Liver (tissue), 9 donors: ENCODE measurements around the gene CARD19. TPM values are rescaled to one million over a fixed set of nuclear protein-coding genes. Genes with fewer than 3 reads are reported as not detected.

Source experiments
- DNase-seq: peaks from one replicate; pipeline ENCODE4 v3.0.0-alpha.2; 2017; ENCODE audit warnings: low spot score
- H3K27ac ChIP-seq, 2 donors: one replicate each; pipeline ENCODE4 v1.7.0; 2013; ENCODE audit warnings: inconsistent platforms in 2 of 2, low read length in 2 of 2, control low read depth in 1 of 2, low read depth in 1 of 2, mild to moderate bottlenecking in 1 of 2
- H3K27me3 ChIP-seq, 4 donors: one replicate each; pipeline versions ENCODE4 v1.6.1 to v1.7.0; 2013; ENCODE audit warnings: low read length in 3 of 4, inconsistent platforms in 1 of 4, mild to moderate bottlenecking in 1 of 4, moderate library complexity in 1 of 4; ENCODE audit not compliant: control insufficient read depth in 4 of 4, insufficient read depth in 4 of 4
- H3K36me3 ChIP-seq, 4 donors: one replicate each; pipeline versions ENCODE4 v1.6.1 to v1.7.0; 2013; ENCODE audit warnings: low read length in 3 of 4, mild to moderate bottlenecking in 3 of 4, low read depth in 1 of 4, moderate library complexity in 1 of 4; ENCODE audit not compliant: control insufficient read depth in 4 of 4, insufficient read depth in 3 of 4
- H3K4me1 ChIP-seq, 4 donors: one replicate each; pipeline versions ENCODE4 v1.6.1 to v1.7.0; 2013; ENCODE audit warnings: low read length in 3 of 4, mild to moderate bottlenecking in 3 of 4, moderate library complexity in 1 of 4; ENCODE audit not compliant: control insufficient read depth in 4 of 4, insufficient read depth in 4 of 4
- H3K4me3 ChIP-seq, 3 donors: one replicate each; pipeline versions ENCODE4 v1.6.1 to v1.7.0; 2013; ENCODE audit warnings: low read length in 3 of 3, control low read depth in 1 of 3, low read depth in 1 of 3, mild to moderate bottlenecking in 1 of 3
- H3K9ac ChIP-seq, 2 donors: one replicate each; pipeline ENCODE4 v1.7.0; 2013; ENCODE audit warnings: low read length in 2 of 2, mild to moderate bottlenecking in 2 of 2, moderate library complexity in 2 of 2, control low read depth in 1 of 2, low read depth in 1 of 2
- H3K9me3 ChIP-seq, 4 donors: one replicate each; pipeline versions ENCODE4 v1.6.1 to v1.7.0; 2013; ENCODE audit warnings: low read length in 3 of 4; ENCODE audit not compliant: control insufficient read depth in 4 of 4
- ATF3 ChIP-seq: IDR thresholded peaks from 2 replicates; pipeline ENCODE4 v1.6.1; 2016; ENCODE audit warnings: antibody characterized with exemption
- CTCF ChIP-seq: fragments of 150-350 bp; IDR thresholded peaks from 2 replicates; pipeline ENCODE4 v1.5.1; 2017; ENCODE audit warnings: improper control_type of control experiment, low read depth, low read length; ENCODE audit not compliant: missing input control
- FOXA1 ChIP-seq: IDR thresholded peaks from 2 replicates; pipeline ENCODE4 v1.6.1; 2016; ENCODE audit warnings: antibody characterized with exemption
- FOXA2 ChIP-seq: IDR thresholded peaks from 2 replicates; pipeline ENCODE4 v1.6.1; 2016; ENCODE audit warnings: antibody characterized with exemption
- GABPA ChIP-seq, 2 donors: IDR thresholded peaks in 1 of 2; conservative IDR thresholded peaks in 1 of 2; 2 replicates each; pipeline ENCODE4 v1.6.1; 2016; ENCODE audit warnings: antibody characterized with exemption in 2 of 2, mild to moderate bottlenecking in 1 of 2, moderate library complexity in 1 of 2
- HNF4A ChIP-seq, 2 donors: conservative IDR thresholded peaks; 2 replicates each; pipeline ENCODE4 v1.6.1; 2016; ENCODE audit warnings: antibody characterized with exemption in 2 of 2, mild to moderate bottlenecking in 2 of 2
- HNF4G ChIP-seq: IDR thresholded peaks from 2 replicates; pipeline ENCODE4 v1.6.1; 2016; ENCODE audit warnings: antibody characterized with exemption
- JUND ChIP-seq, 2 donors: IDR thresholded peaks; 2 replicates each; pipeline ENCODE4 v1.6.1; 2016; ENCODE audit warnings: antibody characterized with exemption in 2 of 2
- MAX ChIP-seq: IDR thresholded peaks from 2 replicates; pipeline ENCODE4 v1.6.1; 2016; ENCODE audit warnings: antibody characterized with exemption
- RAD21 ChIP-seq, 2 donors: IDR thresholded peaks; 2 replicates each; pipeline ENCODE4 v1.6.1; 2016; ENCODE audit warnings: antibody characterized with exemption in 2 of 2, mild to moderate bottlenecking in 2 of 2
- REST ChIP-seq: IDR thresholded peaks from 2 replicates; pipeline ENCODE4 v1.6.1; 2016; ENCODE audit warnings: antibody characterized with exemption, mild to moderate bottlenecking
- RXRA ChIP-seq, 2 donors: IDR thresholded peaks; 2 replicates each; pipeline ENCODE4 v1.6.1; 2017 to 2018; ENCODE audit warnings: antibody characterized with exemption in 2 of 2, mild to moderate bottlenecking in 1 of 2
- SP1 ChIP-seq: IDR thresholded peaks from 2 replicates; pipeline ENCODE4 v1.6.1; 2018; ENCODE audit warnings: antibody characterized with exemption, mild to moderate bottlenecking
- TAF1 ChIP-seq: conservative IDR thresholded peaks from 2 replicates; pipeline ENCODE4 v1.6.1; 2016; ENCODE audit warnings: antibody characterized with exemption, mild to moderate bottlenecking
- YY1 ChIP-seq: IDR thresholded peaks from 2 replicates; pipeline ENCODE4 v1.6.1; 2016; ENCODE audit warnings: antibody characterized with exemption, mild to moderate bottlenecking
- ZBTB33 ChIP-seq: IDR thresholded peaks from 2 replicates; pipeline ENCODE4 v1.6.1; 2016; ENCODE audit warnings: antibody characterized with exemption
- WGBS: extraction: QIAGEN DNeasy Blood & Tissue Kit; methylation state at CpG from one replicate; pipeline ENCODE4 v1.1.7; 2013; 5-methylcytosine and 5-hydroxymethylcytosine counted together
- polyA plus RNA-seq, 2 donors: library from polyadenylated mRNA; stranded (reverse) in 1 of 2; unstranded in 1 of 2; fragments of 200-250 nt in 1 of 2; fragments of >200 nt in 1 of 2; fragmentation: Nextera tagmentation in 1 of 2; extraction: Ambion mirVana in 1 of 2; gene quantifications; one replicate each; pipeline versions ENCODE4 v1.2.1 to v1.2.3, GENCODE V29; 2013 to 2015
- total RNA-seq, 2 donors: library from RNA; depleted of rRNA; stranded (reverse); fragments of >200 nt; gene quantifications; one replicate each; pipeline ENCODE4 v1.2.3, GENCODE V29; 2014
- donor health status: healthy.
- donor health status: healthy.
- donor health status: healthy.
- donor health status: healthy.
- donor health status: healthy.

CARD19 gene
- total and polyA plus RNA-seq, 4 donors: 13.0 to 18.2 (median 16.3) TPM

- TF ChIP-seq ATF3 (no peak), ZBTB33 (no peak), YY1 (no peak), RXRA (IDR thresholded peaks at IDR 0.05) (no peak), JUND (IDR thresholded peaks at IDR 0.05) (no peak), HNF4G (no peak), SP1 (no peak), GABPA (IDR thresholded peaks at IDR 0.05 in 1 of 2, conservative IDR thresholded peaks at IDR 0.05 in 1 of 2) (no peak), FOXA2 (no peak), HNF4A (conservative IDR thresholded peaks at IDR 0.05) (no peak)
- no peak for DNase-seq
- H3K4me1 ChIP-seq: peaks cover 3 to 10% (median 6%) of the 10 kb centered on the region in 4 donors
- peaks cover 0 to 5% (median 0%) of the 10 kb centered on the region in 4 donors for H3K36me3 ChIP-seq
- no peak overlapping the region for H3K27ac ChIP-seq
- H3K27me3 ChIP-seq: no peaks in the 10 kb centered on the region
- no peak overlapping the region for H3K4me3 ChIP-seq
- no peak overlapping the region for H3K9ac ChIP-seq
- WGBS: 98% methylated on average over 2 of the region's 2 CpGs
- H3K9me3 ChIP-seq: no peaks in the 10 kb centered on the region
These were observed 19.3 kb upstream of the CARD19 start for GRCh38 chr9:93076792-93077128.

GRCh38 chr9:93077367-93077766 lies 18.6 kb upstream of the CARD19 start:
- 94% methylated on average over 1 of the region's 1 CpG for WGBS
- Histone ChIP-seq H3K4me3 (no peak overlapping the region), H3K36me3 (peaks cover 0 to 5% (median 0%) of the 10 kb centered on the region in 4 donors), H3K9ac (no peak overlapping the region), H3K27me3 (no peaks in the 10 kb centered on the region), H3K4me1 (peaks cover 0 to 5% (median 2%) of the 10 kb centered on the region in 4 donors), H3K27ac (no peak overlapping the region), H3K9me3 (no peaks in the 10 kb centered on the region)
- no peak for DNase-seq
- TF ChIP-seq SP1: no peak
- TF ChIP-seq JUND (IDR thresholded peaks at IDR 0.05): no peak

- Histone ChIP-seq H3K27ac (no peak overlapping the region), H3K27me3 (no peaks in the 10 kb centered on the region), H3K36me3 (peaks cover 0 to 5% (median 0%) of the 10 kb centered on the region in 4 donors), H3K9me3 (no peaks in the 10 kb centered on the region), H3K4me3 (no peak overlapping the region), H3K4me1 (peaks cover 0 to under 1% (median 0%) of the 10 kb centered on the region in 4 donors), H3K9ac (no peak overlapping the region)
- TF ChIP-seq HNF4G (no peak), YY1 (no peak), RXRA (IDR thresholded peaks at IDR 0.05) (no peak), REST (no peak), FOXA1 (no peak), GABPA (IDR thresholded peaks at IDR 0.05 in 1 of 2, conservative IDR thresholded peaks at IDR 0.05 in 1 of 2) (no peak), ZBTB33 (no peak), CTCF (no peak), JUND (IDR thresholded peaks at IDR 0.05) (no peak), TAF1 (no peak), RAD21 (IDR thresholded peaks at IDR 0.05) (no peak), MAX (no peak)
- no peak for DNase-seq
- over 99% methylated on average over 16 of the region's 16 CpGs for WGBS
These were observed 18.2 kb upstream of the CARD19 start for GRCh38 chr9:93077811-93078210.
